ENCODE results near the gene PPHLN1. TPM values are rescaled to one million over a fixed set of nuclear protein-coding genes. Genes with fewer than 3 reads are reported as not detected.
"Not testable (repeated sequence)": the region's sequence is repeated elsewhere in the genome, so short reads cannot be mapped to it uniquely, and the experiment has no call there.

Gene PPHLN1
- total RNA-seq, 4 donors from 2014 or later: 42.0 to 74.3 (median 48.9) TPM

GRCh38 chr12:42385326-42385841 lies 59.4 kb downstream of the PPHLN1 start:
- peaks cover 16% of the 10 kb centered on the region for H3K36me3 ChIP-seq
- no peak overlapping the region for H3K27ac ChIP-seq
- DNase-seq (ENCODE audit: low spot score in 2 of 2): no peak
- TF ChIP-seq POLR2A (IDR thresholded peaks at IDR 0.05) (no peak), CTCF (IDR thresholded peaks at IDR 0.05) (no peak), POLR2AphosphoS5 (IDR thresholded peaks at IDR 0.05) (no peak), EP300 (IDR thresholded peaks at IDR 0.05) (no peak)
- H3K4me1 ChIP-seq: no peaks in the 10 kb centered on the region
- 93% methylated on average over 3 of the region's 3 CpGs for WGBS
- H3K9me3 ChIP-seq: no peaks in the 10 kb centered on the region
- H3K4me3 ChIP-seq: no peak overlapping the region
- H3K27me3 ChIP-seq: no peaks in the 10 kb centered on the region

GRCh38 chr12:42386308-42386707 lies 60.3 kb downstream of the PPHLN1 start:
- H3K27me3 ChIP-seq: no peaks in the 10 kb centered on the region
- DNase-seq (ENCODE audit: low spot score in 2 of 2): no peak
- no peak overlapping the region for H3K4me3 ChIP-seq
- no peaks in the 10 kb centered on the region for H3K9me3 ChIP-seq
- H3K4me1 ChIP-seq: no peaks in the 10 kb centered on the region
- no peak overlapping the region for H3K27ac ChIP-seq
- peaks cover 16% of the 10 kb centered on the region for H3K36me3 ChIP-seq
- no peak for TF ChIP-seq POLR2A (IDR thresholded peaks at IDR 0.05)
- TF ChIP-seq POLR2AphosphoS5 (IDR thresholded peaks at IDR 0.05): no peak
- TF ChIP-seq CTCF (IDR thresholded peaks at IDR 0.05): no peak
- TF ChIP-seq EP300 (IDR thresholded peaks at IDR 0.05): no peak
- WGBS: 58% methylated on average over 2 of the region's 2 CpGs

DNA sequence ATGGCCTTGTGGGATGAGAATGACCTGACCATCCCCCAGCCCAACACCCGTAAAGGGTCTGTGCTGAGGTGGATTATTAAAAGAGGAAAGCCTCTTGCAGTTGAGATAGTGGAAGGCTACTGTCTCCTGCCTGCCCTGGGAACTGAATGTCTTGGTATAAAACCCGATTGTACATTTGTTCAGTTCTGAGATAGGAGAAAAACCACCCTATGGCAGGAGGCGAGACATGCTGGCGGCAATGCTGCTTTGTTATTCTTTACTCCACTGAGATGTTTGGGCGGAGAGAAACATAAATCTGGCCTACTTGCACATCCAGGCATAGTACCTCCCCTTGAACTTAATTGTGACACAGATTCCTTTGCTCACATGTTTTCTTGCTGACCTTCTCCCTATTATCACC lies 62.1 kb downstream of the PPHLN1 start:
- not testable (repeated sequence) for H3K27me3 ChIP-seq; H3K27ac ChIP-seq; DNase-seq (ENCODE audit: low spot score in 2 of 2); H3K4me3 ChIP-seq; H3K4me1 ChIP-seq; H3K9me3 ChIP-seq
- H3K36me3 ChIP-seq: peaks cover 18% of the 10 kb centered on the region
- WGBS: 91% methylated on average over 5 of the region's 5 CpGs

DNA sequence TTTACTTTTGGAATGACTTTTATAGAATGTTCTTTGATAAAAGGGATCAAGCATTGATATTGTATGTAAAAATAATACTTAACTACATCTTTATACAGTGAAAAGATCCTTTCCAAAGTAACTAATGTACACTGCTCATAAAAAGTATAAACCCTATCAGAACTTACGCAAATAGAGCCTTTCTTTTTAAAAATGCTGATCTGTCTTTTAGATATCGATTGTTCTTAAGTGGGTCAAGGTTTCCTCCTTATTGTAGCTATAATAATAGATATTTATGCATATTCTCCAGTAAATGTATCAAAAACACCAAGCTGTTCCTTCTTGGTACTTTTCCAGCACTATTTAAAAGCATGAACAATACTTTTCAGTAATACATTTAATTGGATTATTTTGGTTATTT lies 68.5 kb downstream of the PPHLN1 start:
- TF ChIP-seq POLR2AphosphoS5 (IDR thresholded peaks at IDR 0.05): no peak
- TF ChIP-seq EP300 (IDR thresholded peaks at IDR 0.05): no peak
- TF ChIP-seq CTCF (IDR thresholded peaks at IDR 0.05): no peak
- TF ChIP-seq POLR2A (IDR thresholded peaks at IDR 0.05): no peak

DNA sequence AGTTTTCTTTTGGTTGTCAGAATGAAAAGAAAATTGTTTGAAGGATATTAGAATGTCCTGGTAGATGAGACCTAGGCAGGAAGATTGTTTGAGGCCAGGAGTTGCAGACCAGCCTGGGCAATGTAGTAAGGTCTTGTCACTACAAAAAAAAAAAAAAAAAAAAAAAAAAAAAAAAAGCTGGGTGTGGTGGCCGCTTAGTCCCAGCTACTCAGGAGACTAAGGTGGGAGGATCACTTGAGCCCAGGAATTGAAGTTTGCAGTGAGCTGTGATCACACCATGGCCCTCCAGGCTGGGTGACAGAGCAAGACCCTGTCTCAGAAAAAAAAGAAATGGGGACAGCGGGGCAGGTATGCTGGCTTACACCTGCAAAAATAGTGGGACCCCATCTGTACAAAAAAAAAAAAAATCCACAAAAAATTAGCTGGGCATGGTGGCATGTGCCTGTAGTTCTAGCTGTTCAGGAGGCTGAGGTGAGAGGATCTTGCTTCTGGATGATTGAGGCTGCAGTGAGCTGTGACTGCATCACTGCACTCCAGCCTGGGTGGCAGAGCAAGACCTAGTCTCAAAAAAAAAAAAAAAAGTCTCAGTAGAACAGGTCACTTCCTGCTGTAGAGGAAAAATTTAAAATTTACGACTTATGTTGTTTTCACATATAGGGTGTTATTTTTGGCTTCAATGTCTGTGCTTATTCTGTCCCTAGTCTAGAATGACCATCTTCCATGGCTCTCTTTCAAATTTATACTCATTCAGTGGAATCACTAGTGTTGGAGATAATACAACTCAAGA lies 70.7 kb downstream of the PPHLN1 start:
- peaks cover 15% of the 10 kb centered on the region for H3K36me3 ChIP-seq

More for the DNA sequence above, 68.5 kb downstream of the PPHLN1 start:
- Histone ChIP-seq H3K4me3 (no peak overlapping the region), H3K27ac (no peak overlapping the region), H3K36me3 (peaks cover 7% of the 10 kb centered on the region), H3K4me1 (no peaks in the 10 kb centered on the region), H3K27me3 (no peaks in the 10 kb centered on the region), H3K9me3 (no peaks in the 10 kb centered on the region)
- WGBS: 95% methylated on average over 2 of the region's 2 CpGs
- DNase-seq (ENCODE audit: low spot score in 2 of 2): no peak

More for the DNA sequence above, 70.7 kb downstream of the PPHLN1 start:
- no peaks in the 10 kb centered on the region for H3K9me3 ChIP-seq
- whole genome bisulfite sequencing: 95% methylated on average over 3 of the region's 3 CpGs
- no peak for DNase-seq (ENCODE audit: low spot score in 2 of 2)
- no peak overlapping the region for H3K27ac ChIP-seq
- H3K4me1 ChIP-seq: no peaks in the 10 kb centered on the region
- no peak for TF ChIP-seq CTCF (IDR thresholded peaks at IDR 0.05)
- no peak for TF ChIP-seq EP300 (IDR thresholded peaks at IDR 0.05)
- TF ChIP-seq POLR2AphosphoS5 (IDR thresholded peaks at IDR 0.05): no peak
- no peak for TF ChIP-seq POLR2A (IDR thresholded peaks at IDR 0.05)
- no peak overlapping the region for H3K4me3 ChIP-seq
- no peaks in the 10 kb centered on the region for H3K27me3 ChIP-seq
